ENCODE measurements around the gene FASTKD1. TPM values are rescaled to one million over a fixed set of nuclear protein-coding genes. Genes with fewer than 3 reads are reported as not detected.

The FASTKD1 gene
- polyA plus RNA-seq, 1 of the 3 experiments (the other 2 are of a cell fraction): 8.7 TPM

DNA sequence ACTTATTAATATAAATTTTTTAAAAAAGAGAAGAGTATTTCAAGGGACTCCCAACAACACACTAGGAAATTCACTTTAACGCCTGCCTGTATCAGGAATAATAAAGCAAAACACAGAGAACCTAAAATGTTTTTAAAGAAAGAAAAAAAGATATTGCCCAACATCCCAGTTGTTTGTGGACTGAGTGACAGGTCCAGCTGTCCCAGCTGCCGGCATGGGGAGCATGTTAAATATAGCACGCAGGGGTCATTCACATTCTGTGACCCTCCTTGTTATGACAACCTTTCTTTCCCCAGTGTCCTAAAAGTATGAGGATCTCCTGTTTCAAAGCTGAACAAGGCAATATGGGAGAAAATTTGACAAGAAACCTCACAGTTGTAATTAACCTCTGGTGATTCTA, 59.7 kb downstream of the FASTKD1 start:
- H3K9me3 ChIP-seq: no peaks in the 10 kb centered on the region
- POLR2A ChIA-PET: no interaction called here

DNA sequence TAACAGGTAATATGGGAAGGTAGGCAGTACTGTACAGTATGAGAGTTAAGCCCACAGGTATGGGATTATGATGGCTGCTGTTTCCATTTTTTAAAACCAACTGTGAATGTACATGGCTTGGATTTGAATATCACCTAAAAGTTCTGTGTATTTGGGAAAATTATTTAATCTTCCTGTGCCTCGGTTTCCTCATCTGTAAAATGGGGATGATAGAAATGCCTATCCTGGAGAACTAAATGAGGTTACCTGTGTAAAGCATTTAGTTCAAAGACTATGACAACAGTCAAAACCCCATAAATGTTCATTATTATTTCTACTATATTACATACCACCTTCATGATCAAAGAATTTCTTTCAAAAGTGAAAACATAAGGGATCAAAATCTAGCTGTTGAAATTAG, 60.6 kb downstream of the FASTKD1 start:
- no peak for DNase-seq
- Histone ChIP-seq H3K36me3 (replicated peaks in 1 of 2; ENCODE audit: control insufficient read depth in 1 of 2, insufficient read depth in 2 of 2, low read length in 1 of 2) (no peaks in the 10 kb centered on the region), H4K20me1 (ENCODE audit: insufficient read depth) (no peaks in the 10 kb centered on the region), H3K4me1 (ENCODE audit: control insufficient read depth in 1 of 2, insufficient read depth in 2 of 2, low read depth in 1 of 2, low read length in 1 of 2) (0 out of 4 replicates have a peak, but pooled peaks cover 0 to 9% of the 10 kb centered on the region in 2 experiments), H3K4me3 (ENCODE audit: low read depth in 2 of 2, low read length in 1 of 2) (no peak overlapping the region), H3K27ac (ENCODE audit: low read depth in 2 of 2, low read length in 1 of 2) (no peak overlapping the region), H3K9ac (no peak overlapping the region), H3K9me2 (no peaks in the 10 kb centered on the region), H3K27me3 (ENCODE audit: insufficient read depth) (no peaks in the 10 kb centered on the region), H2AFZ (ENCODE audit: low read depth) (no peak overlapping the region), H3F3A (replicated peaks; ENCODE audit: insufficient read depth) (peaks cover 15% of the 10 kb centered on the region), H3K4me2 (no peak overlapping the region), H3K79me2 (ENCODE audit: insufficient read depth) (no peaks in the 10 kb centered on the region), H3K9me3 (no peaks in the 10 kb centered on the region)
- 96% methylated on average over 1 of the region's 1 CpG for WGBS (ENCODE audit: low lambda C conversion rate)
- ChIA-PET CTCF (no interaction called here), POLR2A (no interaction called here)
- TF ChIP-seq SMC3 (IDR thresholded peaks at IDR 0.05; ENCODE audit: low read depth, low read length) (no peak), USF2 (IDR thresholded peaks at IDR 0.05; ENCODE audit: borderline replicate concordance, low read depth, low read length) (no peak), EZH2phosphoT487 (IDR thresholded peaks at IDR 0.05; ENCODE audit: borderline replicate concordance, low read depth) (no peak), GATA2 (CRISPR knock-in tag; IDR thresholded peaks at IDR 0.05) (no peak), JUND (IDR thresholded peaks at IDR 0.05) (no peak), NFIC (IDR thresholded peaks at IDR 0.05; ENCODE audit: borderline replicate concordance) (no peak), CHD2 (IDR thresholded peaks at IDR 0.05; ENCODE audit: low read length, partially characterized antibody) (no peak), FOXJ3 (CRISPR knock-in tag; IDR thresholded peaks at IDR 0.05) (no peak), RFX5 (IDR thresholded peaks at IDR 0.05; ENCODE audit: low read length) (no peak), ZBTB33 (IDR thresholded peaks at IDR 0.05; ENCODE audit: borderline replicate concordance, low read depth) (no peak)

More for the DNA sequence above, 59.7 kb downstream of the FASTKD1 start:
- no peaks in the 10 kb centered on the region for H3K9me2 ChIP-seq
- WGBS (ENCODE audit: low lambda C conversion rate): 93% methylated on average over 3 of the region's 3 CpGs
- H3K27ac ChIP-seq (ENCODE audit: low read depth in 2 of 2, low read length in 1 of 2): no peak overlapping the region
- no peak overlapping the region for H3K4me3 ChIP-seq (ENCODE audit: low read depth in 2 of 2, low read length in 1 of 2)
- no peaks in the 10 kb centered on the region for H4K20me1 ChIP-seq (ENCODE audit: insufficient read depth)
- CTCF ChIA-PET: interaction anchor here (0.9 kb wide), 1 partner anchor 14 kb away, joined by 3 read pairs; no protein-coding TSS in a partner anchor
- H3K36me3 ChIP-seq (replicated peaks in 1 of 2; ENCODE audit: control insufficient read depth in 1 of 2, insufficient read depth in 2 of 2, low read length in 1 of 2): no peaks in the 10 kb centered on the region
- no peak overlapping the region for H3K9ac ChIP-seq
- no peak for DNase-seq
- no peak overlapping the region for H3K4me2 ChIP-seq
- H3K4me1 ChIP-seq (ENCODE audit: control insufficient read depth in 1 of 2, insufficient read depth in 2 of 2, low read depth in 1 of 2, low read length in 1 of 2): 0 out of 4 replicates have a peak, but pooled peaks cover 0 to 9% of the 10 kb centered on the region in 2 experiments
- no peak for TF ChIP-seq RCOR1 (IDR thresholded peaks at IDR 0.05; ENCODE audit: low read length)
- TF ChIP-seq TEAD4 (IDR thresholded peaks at IDR 0.05; ENCODE audit: borderline replicate concordance, insufficient read depth): no peak
- no peak for TF ChIP-seq SIN3A (IDR thresholded peaks at IDR 0.05; ENCODE audit: borderline replicate concordance, low read depth, low read length)
- TF ChIP-seq CHD2 (IDR thresholded peaks at IDR 0.05; ENCODE audit: low read length, partially characterized antibody): no peak
- TF ChIP-seq RXRA (IDR thresholded peaks at IDR 0.05; ENCODE audit: borderline replicate concordance, low read depth): no peak
- no peak for TF ChIP-seq CTCF (IDR thresholded peaks at IDR 0.05)
- TF ChIP-seq RFX5 (IDR thresholded peaks at IDR 0.05; ENCODE audit: low read length): no peak
- no peak for TF ChIP-seq ZBTB33 (IDR thresholded peaks at IDR 0.05; ENCODE audit: borderline replicate concordance, low read depth)
- no peak for TF ChIP-seq FOSL2 (IDR thresholded peaks at IDR 0.05; ENCODE audit: borderline replicate concordance, low read depth)
- TF ChIP-seq MXI1 (IDR thresholded peaks at IDR 0.05; ENCODE audit: low read depth, low read length): no peak
- peaks cover 9% of the 10 kb centered on the region for H3F3A ChIP-seq (replicated peaks; ENCODE audit: insufficient read depth)
- H2AFZ ChIP-seq (ENCODE audit: low read depth): no peak overlapping the region
- no peaks in the 10 kb centered on the region for H3K27me3 ChIP-seq (ENCODE audit: insufficient read depth)
- H3K79me2 ChIP-seq (ENCODE audit: insufficient read depth): no peaks in the 10 kb centered on the region

Measured in SK-N-SH (cell line).